ENCODE data around the gene CRACR2B. TPM values are rescaled to one million over a fixed set of nuclear protein-coding genes. Genes with fewer than 3 reads are reported as not detected.

CRACR2B gene
- total RNA-seq, 1 donor from 2014 or later = 6.8 TPM

GRCh38 chr11:865462-866430 lies 38.0 kb downstream of the CRACR2B start:
- no peak for DNase-seq (ENCODE audit: low spot score)

- DNase-seq (ENCODE audit: low spot score) = no peak
Measured at GRCh38 chr11:866481-866880, 38.8 kb downstream of the CRACR2B start.

- DNase-seq (ENCODE audit: low spot score) = no peak
Measured at GRCh38 chr11:867856-868358, 40.2 kb downstream of the CRACR2B start.

GRCh38 chr11:868394-868793 lies 40.7 kb downstream of the CRACR2B start:
- no peak for DNase-seq (ENCODE audit: low spot score)

GRCh38 chr11:868802-869201 lies 41.1 kb downstream of the CRACR2B start:
- no peak for DNase-seq (ENCODE audit: low spot score)

- no peak for DNase-seq (ENCODE audit: low spot score)
Measured at GRCh38 chr11:869399-870126, 41.8 kb downstream of the CRACR2B start.

- no peak for DNase-seq (ENCODE audit: low spot score)
Measured at GRCh38 chr11:870127-870413, 42.4 kb downstream of the CRACR2B start.

GRCh38 chr11:870418-870817 lies 42.7 kb downstream of the CRACR2B start:
- no peak for DNase-seq (ENCODE audit: low spot score)

- no peak for DNase-seq (ENCODE audit: low spot score)
Measured at GRCh38 chr11:871472-871871, 43.8 kb downstream of the CRACR2B start.

- no peak for DNase-seq (ENCODE audit: low spot score)
Measured at GRCh38 chr11:872799-873198, 45.1 kb downstream of the CRACR2B start.

GRCh38 chr11:873706-874105 lies 46.0 kb downstream of the CRACR2B start:
- DNase-seq (ENCODE audit: low spot score) = no peak

GRCh38 chr11:875203-875602 lies 47.5 kb downstream of the CRACR2B start:
- no peak for DNase-seq (ENCODE audit: low spot score)

GRCh38 chr11:875769-876301 lies 48.1 kb downstream of the CRACR2B start:
- DNase-seq (ENCODE audit: low spot score) = no peak

- no peak for DNase-seq (ENCODE audit: low spot score)
Measured at GRCh38 chr11:876545-876944, 48.8 kb downstream of the CRACR2B start.

- DNase-seq (ENCODE audit: low spot score) = no peak
Measured at GRCh38 chr11:877565-877964, 49.8 kb downstream of the CRACR2B start.

GRCh38 chr11:880447-880846 lies 52.7 kb downstream of the CRACR2B start:
- DNase-seq (ENCODE audit: low spot score) = no peak

Other genes starting within 250 kb of the CRACR2B start
- 29.1 TPM for gene IRF7, start 212.0 kb upstream of the CRACR2B start, total RNA-seq
- gene CDHR5, start 203.0 kb upstream of the CRACR2B start, total RNA-seq = 1.1 TPM
- not detected for gene SCT, start 200.7 kb upstream of the CRACR2B start, total RNA-seq
- 0.71 TPM for gene DRD4, start 190.7 kb upstream of the CRACR2B start, total RNA-seq
- gene DEAF1, start 132.7 kb upstream of the CRACR2B start, total RNA-seq = 25.9 TPM
- gene TMEM80, start 132.1 kb upstream of the CRACR2B start, total RNA-seq = 14.6 TPM
- gene EPS8L2, start 121.7 kb upstream of the CRACR2B start, total RNA-seq = 12.1 TPM
- 277 TPM for gene TALDO1, start 80.5 kb upstream of the CRACR2B start, total RNA-seq
- gene GATD1, start 50.4 kb upstream of the CRACR2B start, total RNA-seq = 54.1 TPM
- not detected for gene CEND1, start 37.8 kb upstream of the CRACR2B start, total RNA-seq
- 26.3 TPM for gene SLC25A22, start 29.6 kb upstream of the CRACR2B start, total RNA-seq
- 10.2 TPM for gene PIDD1, start 22.7 kb upstream of the CRACR2B start, total RNA-seq
- gene RPLP2, start 18.0 kb upstream of the CRACR2B start, total RNA-seq = 2,673 TPM
- 1,877 TPM for gene PNPLA2, start 9.0 kb upstream of the CRACR2B start, total RNA-seq
- 776 TPM for gene CD151, start 5.0 kb downstream of the CRACR2B start, total RNA-seq
- gene POLR2L, start 14.6 kb downstream of the CRACR2B start, total RNA-seq = 203 TPM
- 120 TPM for gene TSPAN4, start 14.9 kb downstream of the CRACR2B start, total RNA-seq
- gene CHID1, start 82.9 kb downstream of the CRACR2B start, total RNA-seq = 72.1 TPM
- gene AP2A2, start 98.0 kb downstream of the CRACR2B start, total RNA-seq = 120 TPM
- not detected for gene MUC6, start 208.8 kb downstream of the CRACR2B start, total RNA-seq
- 0.80 TPM for gene MUC2, start 247.0 kb downstream of the CRACR2B start, total RNA-seq